Ovary (tissue), 3 donors: Measurements from ENCODE around the gene CPN2.

Source experiments
- EP300 ChIP-seq: sonication (generic); formaldehyde crosslinking; IDR thresholded peaks from one replicate; pipeline ENCODE4 v1.6.1; 2017; ENCODE audit warnings: antibody characterized with exemption
- POLR2A ChIP-seq: fragments of 450-650 bp; IDR thresholded peaks from one replicate; pipeline ENCODE4 v1.6.1; 2017; ENCODE audit warnings: antibody characterized with exemption, mild to moderate bottlenecking, moderate library complexity
- TF ChIP-seq, protein P1 (sequence below), 3 donors: fragments of 450-650 bp in 2 of 3; fragments of 200-600 bp in 1 of 3; IDR thresholded peaks; one replicate each; pipeline versions ENCODE4 v1.5.1 to v1.8.0; 2016 to 2022; ENCODE audit warnings: antibody characterized with exemption in 3 of 3, mild to moderate bottlenecking in 1 of 3
- donor health status: DM: no; HTN: no; CAD: no.

DNA sequence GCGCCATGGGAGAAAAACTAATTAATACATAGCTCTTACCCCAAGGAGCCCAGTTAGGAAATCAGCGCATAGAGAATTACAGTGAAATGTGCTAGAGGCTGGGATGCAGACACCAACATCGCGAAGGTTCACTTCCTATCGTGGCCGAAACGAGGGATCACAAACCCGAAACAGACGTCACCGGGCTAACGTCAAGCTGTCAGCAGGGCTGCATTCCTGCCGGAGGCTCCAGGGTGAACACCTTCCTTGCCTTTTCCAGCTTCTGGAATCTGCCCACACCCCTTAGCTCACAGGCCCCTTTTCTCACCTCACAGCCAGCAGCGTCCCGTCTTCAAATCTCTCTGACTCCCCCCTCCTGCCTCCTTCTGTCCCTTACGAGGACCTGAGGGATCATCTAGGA lies 34.9 kb upstream of the CPN2 start:
- TF ChIP-seq, protein P1, sequence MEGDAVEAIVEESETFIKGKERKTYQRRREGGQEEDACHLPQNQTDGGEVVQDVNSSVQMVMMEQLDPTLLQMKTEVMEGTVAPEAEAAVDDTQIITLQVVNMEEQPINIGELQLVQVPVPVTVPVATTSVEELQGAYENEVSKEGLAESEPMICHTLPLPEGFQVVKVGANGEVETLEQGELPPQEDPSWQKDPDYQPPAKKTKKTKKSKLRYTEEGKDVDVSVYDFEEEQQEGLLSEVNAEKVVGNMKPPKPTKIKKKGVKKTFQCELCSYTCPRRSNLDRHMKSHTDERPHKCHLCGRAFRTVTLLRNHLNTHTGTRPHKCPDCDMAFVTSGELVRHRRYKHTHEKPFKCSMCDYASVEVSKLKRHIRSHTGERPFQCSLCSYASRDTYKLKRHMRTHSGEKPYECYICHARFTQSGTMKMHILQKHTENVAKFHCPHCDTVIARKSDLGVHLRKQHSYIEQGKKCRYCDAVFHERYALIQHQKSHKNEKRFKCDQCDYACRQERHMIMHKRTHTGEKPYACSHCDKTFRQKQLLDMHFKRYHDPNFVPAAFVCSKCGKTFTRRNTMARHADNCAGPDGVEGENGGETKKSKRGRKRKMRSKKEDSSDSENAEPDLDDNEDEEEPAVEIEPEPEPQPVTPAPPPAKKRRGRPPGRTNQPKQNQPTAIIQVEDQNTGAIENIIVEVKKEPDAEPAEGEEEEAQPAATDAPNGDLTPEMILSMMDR (IDR thresholded peaks at IDR 0.05): no peak
- TF ChIP-seq POLR2A (no peak), EP300 (no peak)
